HCT116 (cell line): ENCODE results near the gene PPHLN1. TPM values are rescaled to one million over a fixed set of nuclear protein-coding genes. Genes with fewer than 3 reads are reported as not detected.

Experiments used
- ATAC-seq: fragments of 200-7000 bp; cut with Tn5 transposase; 2 replicates; pipeline ENCODE4 v1.9.1; 2020; ENCODE audit warnings: mild to moderate bottlenecking, moderate library complexity
- BruUV-seq: library from RNA; stranded (reverse); fragments of 400-500 nt; replicated peaks from 2 replicates; lab custom pipeline; 2021; lab: Mats Ljungman, UMichigan
- CTCF ChIA-PET: fragments of 300-600 bp; sonication (Branson Sonifier 250); formaldehyde crosslinking; loops from one replicate; lab custom pipeline; 2021; ENCODE audit warnings: antibody characterized with exemption; lab: Charles Lee
- POLR2A ChIA-PET: fragments of 300-600, 350-600 bp; sonication (Branson Sonifier 250); formaldehyde crosslinking; loops from one replicate; lab custom pipeline; 2021; ENCODE audit warnings: antibody characterized with exemption; lab: Charles Lee
- RAD21 ChIA-PET, 2 experiments: fragments of 300-600 bp; sonication (Branson Sonifier 250); formaldehyde crosslinking; loops; one replicate each; lab custom pipeline; 2023; ENCODE audit warnings: low total read pairs in 2 of 2; ENCODE audit not compliant: uncharacterized antibody in 2 of 2, unreplicated experiment in 2 of 2, low non-redundant PET in 1 of 2; lab: Charles Lee
- DNase-seq: peaks from one replicate; pipeline ENCODE4 v3.0.0-alpha.2; 2010; ENCODE audit warnings: low read depth, low spot score
- H2AFZ ChIP-seq: fragments of 200-600 bp; shearing (Covaris generic), sonication (generic); 2 replicates; pipeline ENCODE4 v1.6.1; 2017; ENCODE audit warnings: low read depth, mixed run types, mixed read lengths, antibody characterized with exemption, low read length; ENCODE audit not compliant: poor library complexity, severe bottlenecking
- H3K27ac ChIP-seq: 2 replicates; pipeline ENCODE4 v1.5.1; 2012; ENCODE audit warnings: low read depth, low read length
- H3K27me3 ChIP-seq: fragments of 200-600 bp; sonication (generic); 2 replicates; pipeline ENCODE4 v1.6.1; 2016; ENCODE audit warnings: mixed run types, low read length, mixed read lengths; ENCODE audit not compliant: insufficient read depth
- H3K36me3 ChIP-seq, 2 experiments: fragments of 200-500 bp in 1 of 2; fragments of 200-600 bp in 1 of 2; sonication (Bioruptor generic) in 1 of 2; sonication (generic) in 1 of 2; 2 replicates each; pipeline versions ENCODE4 v1.5.1 to v1.6.1; 2014 to 2016; ENCODE audit warnings: low read length in 2 of 2, inconsistent platforms in 1 of 2, mixed read lengths in 1 of 2, mixed run types in 1 of 2; ENCODE audit not compliant: insufficient read depth in 2 of 2, control insufficient read depth in 1 of 2
- H3K4me1 ChIP-seq, 2 experiments: fragments of 200-600 bp in 1 of 2; sonication (generic) in 1 of 2; 2 replicates each; pipeline versions ENCODE4 v1.5.1 to v1.6.1; 2012 to 2017; ENCODE audit warnings: low read length in 2 of 2, inconsistent platforms in 1 of 2, mild to moderate bottlenecking in 1 of 2, mixed read lengths in 1 of 2, mixed run types in 1 of 2, moderate library complexity in 1 of 2; ENCODE audit not compliant: insufficient read depth in 2 of 2, control insufficient read depth in 1 of 2
- H3K4me2 ChIP-seq: fragments of 200-600 bp; sonication (generic); 2 replicates; pipeline ENCODE4 v1.6.1; 2017; ENCODE audit warnings: mixed run types, low read length, mixed read lengths
- H3K4me3 ChIP-seq, 2 experiments: fragments of 200-600 bp in 1 of 2; sonication (generic) in 1 of 2; replicated peaks in 1 of 2; 2 replicates each; pipeline ENCODE4 v1.5.1; 2011 to 2016; ENCODE audit warnings: low read length in 2 of 2, control low read depth in 1 of 2, low read depth in 1 of 2, mild to moderate bottlenecking in 1 of 2, mixed read lengths in 1 of 2, mixed run types in 1 of 2
- H3K79me2 ChIP-seq: fragments of 200-600 bp; sonication (generic); 2 replicates; pipeline ENCODE4 v1.6.1; 2017; ENCODE audit warnings: mild to moderate bottlenecking, mixed run types, low read length, moderate library complexity, mixed read lengths; ENCODE audit not compliant: insufficient read depth
- H3K9ac ChIP-seq: fragments of 200-600 bp; sonication (generic); 2 replicates; pipeline ENCODE4 v1.6.1; 2016; ENCODE audit warnings: low read length, mixed read lengths
- H3K9me2 ChIP-seq: fragments of 200-600 bp; sonication (generic), shearing (Covaris generic); 2 replicates; pipeline ENCODE4 v1.6.1; 2017; ENCODE audit warnings: mixed run types, mild to moderate bottlenecking, moderate library complexity; ENCODE audit not compliant: insufficient read depth
- H3K9me3 ChIP-seq, 2 experiments: fragments of 200-500 bp in 1 of 2; fragments of 200-600 bp in 1 of 2; sonication (Bioruptor generic) in 1 of 2; sonication (generic) in 1 of 2; 2 replicates each; pipeline ENCODE4 v1.6.1; 2014 to 2017; ENCODE audit warnings: low read length in 2 of 2, mixed read lengths in 2 of 2, inconsistent platforms in 1 of 2, low read depth in 1 of 2, mild to moderate bottlenecking in 1 of 2, mixed run types in 1 of 2, moderate library complexity in 1 of 2; ENCODE audit not compliant: control insufficient read depth in 1 of 2, insufficient read depth in 1 of 2
- H4K20me1 ChIP-seq: fragments of 200-600 bp; sonication (generic), shearing (Covaris generic); 2 replicates; pipeline ENCODE4 v1.6.1; 2017; ENCODE audit warnings: mixed run types, mild to moderate bottlenecking, moderate library complexity; ENCODE audit not compliant: insufficient read depth
- ATF3 ChIP-seq: IDR thresholded peaks from 2 replicates; pipeline ENCODE4 v1.6.1; 2012
- CEBPB ChIP-seq: IDR thresholded peaks from 2 replicates; pipeline ENCODE4 v1.6.1; 2012; ENCODE audit warnings: low read depth
- EZH2 ChIP-seq: fragments of 200-600 bp; sonication (generic); IDR thresholded peaks from 2 replicates; pipeline ENCODE4 v1.6.1; 2017; ENCODE audit warnings: antibody characterized with exemption, mixed run types
- EZH2phosphoT487 ChIP-seq: fragments of 200-600 bp; IDR thresholded peaks from 2 replicates; pipeline ENCODE4 v1.6.1; 2018; ENCODE audit warnings: antibody characterized with exemption, borderline replicate concordance
- FOSL1 ChIP-seq: IDR thresholded peaks from 2 replicates; pipeline ENCODE4 v1.6.1; 2012; ENCODE audit warnings: low read depth
- JUND ChIP-seq: IDR thresholded peaks from 2 replicates; pipeline ENCODE4 v1.6.1; 2012
- POLR2AphosphoS5 ChIP-seq: IDR thresholded peaks from 2 replicates; pipeline ENCODE4 v1.6.1; 2011; ENCODE audit warnings: mild to moderate bottlenecking, low read depth, low read length, moderate library complexity
- REST ChIP-seq: IDR thresholded peaks from 2 replicates; pipeline ENCODE4 v1.6.1; 2012; ENCODE audit warnings: low read depth
- SIN3A ChIP-seq: IDR thresholded peaks from 2 replicates; pipeline ENCODE4 v1.6.1; 2012; ENCODE audit warnings: low read depth
- SP1 ChIP-seq: IDR thresholded peaks from 2 replicates; pipeline ENCODE4 v1.6.1; 2012; ENCODE audit warnings: low read depth
- SRF ChIP-seq: IDR thresholded peaks from 2 replicates; pipeline ENCODE4 v1.6.1; 2012; ENCODE audit warnings: low read depth
- YY1 ChIP-seq: IDR thresholded peaks from 2 replicates; pipeline ENCODE4 v1.6.1; 2011; ENCODE audit warnings: low read length, low read depth, moderate library complexity, mild to moderate bottlenecking; ENCODE audit not compliant: insufficient replicate concordance; ENCODE audit errors: extremely low read depth
- ZFX ChIP-seq: fragments of 450-650 bp; IDR thresholded peaks from 2 replicates; pipeline ENCODE4 v1.6.1; 2017
- intact Hi-C: fragments of 100-400 bp; cut with micrococcal nuclease; formaldehyde crosslinking; loops from 2 replicates; pipeline ENCODE4 v1.10.0; 2022
- total RNA-seq: library from RNA; stranded (reverse); gene quantifications from one replicate; pipeline ENCODE4 v1.2.1, GENCODE V29; 2021; ENCODE audit not compliant: unreplicated experiment
- TF ChIP-seq, protein P1 (sequence below): IDR thresholded peaks from 2 replicates; pipeline ENCODE4 v1.6.1; 2012

Gene PPHLN1
- total RNA-seq, 1 experiment from 2014 or later, result 57.4 TPM

DNA sequence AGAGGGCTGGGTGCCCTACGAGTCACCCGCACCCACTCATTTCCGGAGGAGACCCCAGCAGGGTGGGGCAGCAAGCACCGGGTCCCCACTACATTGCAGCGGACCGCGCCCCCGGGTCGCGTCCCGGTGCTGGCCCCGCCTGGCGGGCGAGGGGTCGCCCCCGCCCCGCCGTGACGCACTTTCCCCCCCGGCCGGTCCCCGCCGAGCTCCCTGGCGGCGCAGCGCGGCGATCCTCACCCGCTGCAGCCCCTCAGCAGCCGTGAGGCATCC, 157.5 kb downstream of the PPHLN1 start:
- Histone ChIP-seq H3K4me3 (peak overlapping the region; percentile 68 to 73), H2AFZ (peak overlapping the region; percentile 41), H3K36me3 (no peaks in the 10 kb centered on the region), H3K9me2 (no peaks in the 10 kb centered on the region), H3K9me3 (no peaks in the 10 kb centered on the region), H3K4me1 (peaks cover 11% of the 10 kb centered on the region in 2 experiments; a peak in 2 of 4 replicates), H3K9ac (peak overlapping the region; percentile 54), H3K4me2 (peak overlapping the region; percentile 92), H3K27ac (peak overlapping the region; percentile 29; the same call in 1 of the 2 replicates), H4K20me1 (no peaks in the 10 kb centered on the region), H3K79me2 (no peaks in the 10 kb centered on the region), H3K27me3 (no peaks in the 10 kb centered on the region)
- intact Hi-C loops, result loop anchor here (1.0 to 10.0 kb wide), 3 partner anchors 481 to 854 kb away; no protein-coding TSS in a partner anchor
- ChIA-PET RAD21 (interaction anchor here in 1 of 2 experiments (1.9 kb wide), 1 partner anchor 86 kb away, joined by 12 read pairs; no protein-coding TSS in a partner anchor), POLR2A (no interaction called here), CTCF (interaction anchor here (0.8 to 4.2 kb wide), 11 partner anchors 9 to 917 kb away, joined by 3 to 36 read pairs (median 4); no protein-coding TSS in a partner anchor)
- DNase-seq (no peak), ATAC-seq (peak; percentile 58)
- no TSS peak for BruUV-seq
- TF ChIP-seq SIN3A (no peak), FOSL1 (no peak), ZFX (peak; percentile 8; the same call in 1 of the 2 replicates)

DNA sequence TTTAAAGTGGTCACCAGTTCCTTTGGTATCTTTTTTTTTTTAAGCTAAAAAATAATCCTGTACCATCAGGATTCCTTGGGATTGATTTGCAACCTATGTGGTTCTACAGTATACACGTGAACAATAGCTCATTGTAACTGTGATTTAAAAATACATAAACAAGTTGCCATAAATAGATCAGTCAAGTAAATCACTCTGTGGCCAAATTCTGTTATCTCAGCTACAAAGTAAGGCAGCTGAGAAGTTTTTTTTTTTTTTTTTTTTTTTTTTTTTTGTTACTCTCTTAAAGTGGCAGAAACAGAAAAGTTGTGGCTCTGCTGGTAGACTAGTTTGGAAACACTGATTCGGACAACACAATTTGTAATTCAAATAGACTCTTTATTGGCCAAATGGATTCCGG, 159.0 kb downstream of the PPHLN1 start:
- RAD21 ChIA-PET, result interaction anchor here in 1 of 2 experiments (0.7 to 1.4 kb wide), 2 partner anchors 84 to 275 kb away, joined by 3 to 4 read pairs; no protein-coding TSS in a partner anchor
- no TSS peak for BruUV-seq
- H3K79me2 ChIP-seq, result no peaks in the 10 kb centered on the region
- no peaks in the 10 kb centered on the region for H3K9me3 ChIP-seq
- peak overlapping the region; percentile 14 for H2AFZ ChIP-seq
- no peak for TF ChIP-seq SRF
- no peak for TF ChIP-seq SP1
- no peak for TF ChIP-seq REST
- no peak for TF ChIP-seq CEBPB
- TF ChIP-seq SIN3A, result no peak
- no peak for TF ChIP-seq ATF3
- no peak for TF ChIP-seq POLR2AphosphoS5
- no peak for TF ChIP-seq EZH2
- TF ChIP-seq, protein P1, sequence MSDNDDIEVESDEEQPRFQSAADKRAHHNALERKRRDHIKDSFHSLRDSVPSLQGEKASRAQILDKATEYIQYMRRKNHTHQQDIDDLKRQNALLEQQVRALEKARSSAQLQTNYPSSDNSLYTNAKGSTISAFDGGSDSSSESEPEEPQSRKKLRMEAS, result no peak
- TF ChIP-seq FOSL1, result no peak
- TF ChIP-seq JUND, result no peak
- TF ChIP-seq YY1, result no peak
- TF ChIP-seq EZH2phosphoT487, result no peak
- H3K27ac ChIP-seq, result no peak overlapping the region
- no peaks in the 10 kb centered on the region for H3K36me3 ChIP-seq
- no peaks in the 10 kb centered on the region for H3K27me3 ChIP-seq
- POLR2A ChIA-PET, result no interaction called here
- peaks cover 11% of the 10 kb centered on the region in 2 experiments; a peak in 2 of 4 replicates for H3K4me1 ChIP-seq
- H3K9ac ChIP-seq, result no peak overlapping the region
- no peak overlapping the region for H3K4me3 ChIP-seq
- DNase-seq, result no peak
- intact Hi-C loops, result loop anchor here (10.0 kb wide), 1 partner anchor 480 kb away; no protein-coding TSS in a partner anchor
- H3K4me2 ChIP-seq, result peak overlapping the region; percentile 92
- H3K9me2 ChIP-seq, result no peaks in the 10 kb centered on the region
- CTCF ChIA-PET, result interaction anchor here (1.1 to 4.2 kb wide), 2 partner anchors 84 to 796 kb away, joined by 4 to 36 read pairs; no protein-coding TSS in a partner anchor
- ATAC-seq, result no peak
- H4K20me1 ChIP-seq, result no peaks in the 10 kb centered on the region
